ENCODE results near the gene GTF3A. TPM values are rescaled to one million over a fixed set of nuclear protein-coding genes. Genes with fewer than 3 reads are reported as not detected.

GTF3A gene
- total and polyA plus RNA-seq, 9 of the 15 experiments (the other 6 are each of a cell fraction or from before 2014, with no cell fraction given): 47.5 to 303 (median 174) TPM

GRCh38 chr13:27465611-27466010 lies 41.2 kb downstream of the GTF3A start (continued):
- TF ChIP-seq RREB1 (CRISPR knock-in tag; IDR thresholded peaks at IDR 0.05) (no peak), NCOA4 (IDR thresholded peaks at IDR 0.05; ENCODE audit: partially characterized antibody) (no peak), ZFP30 (CRISPR knock-in tag; IDR thresholded peaks at IDR 0.05; ENCODE audit: borderline replicate concordance) (no peak), E2F3 (CRISPR knock-in tag; IDR thresholded peaks at IDR 0.05) (no peak), ZNF274 (IDR thresholded peaks at IDR 0.05; ENCODE audit: borderline replicate concordance, low read depth, low read length) (no peak), SMAD3 (CRISPR knock-in tag; conservative IDR thresholded peaks at IDR 0.05) (no peak), ZSCAN29 (IDR thresholded peaks at IDR 0.05) (no peak)

Data from K562 (cell line).